ENCODE data around the gene PPP6R3. TPM values are rescaled to one million over a fixed set of nuclear protein-coding genes. Genes with fewer than 3 reads are reported as not detected.

PPP6R3 gene
- total and polyA plus RNA-seq, 2 experiments from 2014 or later = 31.5 to 108 TPM

DNA sequence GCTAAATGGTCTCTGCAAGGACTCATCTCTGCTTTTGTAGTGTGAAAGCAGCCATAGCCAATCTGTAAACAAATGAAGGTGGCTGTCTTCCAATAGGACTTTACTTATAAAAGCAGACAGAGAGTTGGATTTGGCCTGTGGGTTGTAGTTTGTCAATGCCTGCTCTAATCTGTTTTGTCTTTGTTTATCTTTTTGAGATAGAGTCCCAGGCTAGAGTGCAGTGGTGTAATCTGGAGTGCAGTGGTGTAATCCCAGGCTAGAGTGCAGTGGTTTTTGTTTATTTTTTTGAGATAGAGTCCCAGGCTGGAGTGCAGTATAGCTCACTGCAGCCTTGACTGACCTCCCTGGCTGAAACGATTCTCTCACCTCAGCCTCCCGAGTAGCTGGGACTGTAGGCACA lies 8.6 kb downstream of the PPP6R3 start:
- 44% methylated on average over 2 of the region's 2 CpGs for WGBS (ENCODE audit: low lambda C conversion rate, missing lambda C conversion rate)
- Histone ChIP-seq H3K4me1 (ENCODE audit: insufficient read depth) (peaks cover 28% of the 10 kb centered on the region), H4K20me1 (ENCODE audit: insufficient read depth, poor library complexity, severe bottlenecking) (peaks cover 100% of the 10 kb centered on the region)

DNA sequence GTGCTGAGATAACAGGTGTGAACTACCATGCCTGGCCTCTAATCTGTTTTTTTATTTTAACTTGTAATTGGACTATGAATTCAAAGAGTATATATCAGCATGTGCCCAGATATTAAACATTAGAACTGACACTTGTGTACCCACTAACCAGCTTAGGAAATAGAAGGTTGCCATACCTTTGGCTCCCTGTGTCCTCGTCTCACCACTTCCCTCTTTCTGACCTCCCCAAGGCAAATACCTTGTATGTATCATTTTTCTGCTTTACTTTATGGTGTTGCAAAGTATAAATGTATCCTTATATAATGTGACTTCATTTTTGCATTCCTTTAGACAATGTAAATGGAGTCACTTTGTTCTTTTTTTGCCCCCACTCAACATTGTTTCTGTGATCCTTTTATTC lies 9.1 kb downstream of the PPP6R3 start:
- peaks cover 100% of the 10 kb centered on the region for H4K20me1 ChIP-seq (ENCODE audit: insufficient read depth, poor library complexity, severe bottlenecking)
- no peak overlapping the region for H3K27ac ChIP-seq
- no peak for DNase-seq (ENCODE audit: low spot score)
- H3K4me1 ChIP-seq (ENCODE audit: insufficient read depth) = peaks cover 28% of the 10 kb centered on the region
- no peaks in the 10 kb centered on the region for H3K9me3 ChIP-seq (ENCODE audit: low read depth)
- no peak overlapping the region for H2AFZ ChIP-seq
- WGBS (ENCODE audit: low lambda C conversion rate, missing lambda C conversion rate) = 50% methylated on average over 1 of the region's 1 CpG
- no peak for TF ChIP-seq EZH2 (IDR thresholded peaks at IDR 0.05; ENCODE audit: borderline replicate concordance)
- TF ChIP-seq EZH2phosphoT487 (IDR thresholded peaks at IDR 0.05; ENCODE audit: low read depth, severe bottlenecking, unreplicated experiment) = no peak
- H3K4me2 ChIP-seq = no peak overlapping the region
- H3K79me2 ChIP-seq = peaks cover 100% of the 10 kb centered on the region
- no peak overlapping the region for H3K4me3 ChIP-seq
- no peaks in the 10 kb centered on the region for H3K36me3 ChIP-seq (replicated peaks; ENCODE audit: insufficient read depth, low read depth)
- H3K9me2 ChIP-seq (replicated peaks; ENCODE audit: insufficient read depth) = no peaks in the 10 kb centered on the region
- H3K27me3 ChIP-seq = no peaks in the 10 kb centered on the region

More for the DNA sequence above, 8.6 kb downstream of the PPP6R3 start:
- H3K27me3 ChIP-seq = no peaks in the 10 kb centered on the region
- no peak overlapping the region for H3K4me2 ChIP-seq
- peaks cover 100% of the 10 kb centered on the region for H3K79me2 ChIP-seq
- H3K9me2 ChIP-seq (replicated peaks; ENCODE audit: insufficient read depth) = no peaks in the 10 kb centered on the region
- no peak overlapping the region for H2AFZ ChIP-seq
- H3K36me3 ChIP-seq (replicated peaks; ENCODE audit: insufficient read depth, low read depth) = no peaks in the 10 kb centered on the region
- H3K4me3 ChIP-seq = no peak overlapping the region
- no peak overlapping the region for H3K27ac ChIP-seq
- DNase-seq (ENCODE audit: low spot score) = no peak
- no peak for TF ChIP-seq EZH2phosphoT487 (IDR thresholded peaks at IDR 0.05; ENCODE audit: low read depth, severe bottlenecking, unreplicated experiment)
- no peak for TF ChIP-seq EZH2 (IDR thresholded peaks at IDR 0.05; ENCODE audit: borderline replicate concordance)
- TF ChIP-seq, protein P1, sequence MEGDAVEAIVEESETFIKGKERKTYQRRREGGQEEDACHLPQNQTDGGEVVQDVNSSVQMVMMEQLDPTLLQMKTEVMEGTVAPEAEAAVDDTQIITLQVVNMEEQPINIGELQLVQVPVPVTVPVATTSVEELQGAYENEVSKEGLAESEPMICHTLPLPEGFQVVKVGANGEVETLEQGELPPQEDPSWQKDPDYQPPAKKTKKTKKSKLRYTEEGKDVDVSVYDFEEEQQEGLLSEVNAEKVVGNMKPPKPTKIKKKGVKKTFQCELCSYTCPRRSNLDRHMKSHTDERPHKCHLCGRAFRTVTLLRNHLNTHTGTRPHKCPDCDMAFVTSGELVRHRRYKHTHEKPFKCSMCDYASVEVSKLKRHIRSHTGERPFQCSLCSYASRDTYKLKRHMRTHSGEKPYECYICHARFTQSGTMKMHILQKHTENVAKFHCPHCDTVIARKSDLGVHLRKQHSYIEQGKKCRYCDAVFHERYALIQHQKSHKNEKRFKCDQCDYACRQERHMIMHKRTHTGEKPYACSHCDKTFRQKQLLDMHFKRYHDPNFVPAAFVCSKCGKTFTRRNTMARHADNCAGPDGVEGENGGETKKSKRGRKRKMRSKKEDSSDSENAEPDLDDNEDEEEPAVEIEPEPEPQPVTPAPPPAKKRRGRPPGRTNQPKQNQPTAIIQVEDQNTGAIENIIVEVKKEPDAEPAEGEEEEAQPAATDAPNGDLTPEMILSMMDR (IDR thresholded peaks at IDR 0.05; ENCODE audit: poor library complexity) = no peak
- H3K9me3 ChIP-seq (ENCODE audit: low read depth) = no peaks in the 10 kb centered on the region

DNA sequence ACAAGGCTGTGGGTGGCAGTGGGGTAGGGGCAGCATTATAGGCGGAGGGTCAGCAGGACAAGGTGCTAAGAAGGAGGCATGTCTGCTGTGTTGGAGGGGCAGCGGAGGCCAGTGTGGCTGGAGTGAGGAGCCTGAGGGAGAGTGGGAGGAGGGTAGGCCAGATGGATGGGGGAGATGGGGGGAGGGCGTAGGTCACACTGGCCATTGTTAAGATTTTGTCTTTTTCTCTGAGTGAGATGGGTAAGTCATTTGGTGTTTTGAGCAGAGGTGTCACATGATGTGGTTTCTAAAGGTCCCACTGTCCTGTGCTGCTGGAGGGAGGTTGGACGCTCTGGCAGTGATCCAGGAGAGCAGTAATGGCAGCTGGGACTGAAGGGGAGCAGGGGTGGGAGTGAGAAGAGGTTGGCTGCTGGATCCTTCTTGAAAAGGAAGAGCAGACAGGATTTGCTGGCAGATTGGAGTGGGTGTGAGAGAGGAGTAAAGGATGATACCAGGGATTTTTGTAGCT lies 9.8 kb downstream of the PPP6R3 start:
- Histone ChIP-seq H2AFZ (no peak overlapping the region), H3K4me2 (no peak overlapping the region), H3K27me3 (no peaks in the 10 kb centered on the region), H3K4me3 (no peak overlapping the region), H4K20me1 (ENCODE audit: insufficient read depth, poor library complexity, severe bottlenecking) (peaks cover 96% of the 10 kb centered on the region), H3K4me1 (ENCODE audit: insufficient read depth) (peaks cover 25% of the 10 kb centered on the region), H3K27ac (no peak overlapping the region), H3K9me3 (ENCODE audit: low read depth) (no peaks in the 10 kb centered on the region), H3K79me2 (peaks cover 98% of the 10 kb centered on the region), H3K9me2 (replicated peaks; ENCODE audit: insufficient read depth) (no peaks in the 10 kb centered on the region), H3K36me3 (replicated peaks; ENCODE audit: insufficient read depth, low read depth) (no peaks in the 10 kb centered on the region)
- WGBS (ENCODE audit: low lambda C conversion rate, missing lambda C conversion rate) = 93% methylated on average over 4 of the region's 4 CpGs
- DNase-seq (ENCODE audit: low spot score) = no peak
- TF ChIP-seq, protein P1 (IDR thresholded peaks at IDR 0.05; ENCODE audit: poor library complexity) = no peak
- TF ChIP-seq EZH2phosphoT487 (IDR thresholded peaks at IDR 0.05; ENCODE audit: low read depth, severe bottlenecking, unreplicated experiment) = no peak
- no peak for TF ChIP-seq EZH2 (IDR thresholded peaks at IDR 0.05; ENCODE audit: borderline replicate concordance)

DNA sequence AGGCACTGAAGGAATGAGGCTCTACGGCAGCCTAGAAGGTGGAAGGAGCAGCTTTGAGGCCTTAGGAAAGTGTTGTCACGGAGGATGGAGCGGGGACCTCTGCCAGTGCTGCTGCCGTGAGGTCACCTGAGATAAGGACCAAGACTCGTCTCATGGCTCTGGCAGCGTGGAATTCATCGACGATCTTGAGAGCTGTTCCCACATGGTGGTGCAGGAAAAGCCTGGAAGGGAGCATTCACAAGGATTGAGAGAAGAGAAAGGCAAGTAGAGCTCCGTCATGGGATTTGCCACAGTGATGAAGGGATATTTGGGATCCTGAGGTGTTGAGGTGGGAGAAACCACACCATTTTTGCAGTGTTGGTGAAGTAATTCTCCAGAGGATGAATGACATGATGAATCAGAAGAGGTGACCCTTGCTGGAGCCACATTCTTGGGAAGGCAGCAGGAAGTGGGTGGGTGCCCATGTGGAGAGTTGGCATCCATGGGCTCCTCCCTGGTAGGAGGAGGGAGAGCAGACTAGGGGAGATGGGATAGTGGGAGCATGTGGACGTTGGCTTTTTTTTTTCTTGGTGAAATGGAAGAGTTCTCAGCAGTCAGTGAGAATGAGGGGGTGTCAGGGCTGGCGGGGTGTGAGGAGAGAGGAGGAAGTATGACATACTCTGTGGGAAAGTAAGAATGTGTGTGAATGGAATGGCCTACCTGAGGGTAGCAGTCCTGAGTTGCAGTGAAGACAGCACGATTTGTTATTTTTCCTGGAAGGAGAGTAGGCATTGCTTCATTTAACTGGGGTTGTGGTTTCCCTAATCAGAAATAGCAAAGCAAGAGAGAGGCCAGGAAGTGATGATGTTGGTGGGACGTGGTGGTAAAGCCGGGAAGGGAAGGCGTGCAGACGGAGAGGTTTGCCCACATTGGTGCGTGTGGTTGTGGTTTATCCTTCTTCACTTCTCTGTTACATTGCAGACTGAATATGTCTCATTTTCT lies 11.1 kb downstream of the PPP6R3 start:
- DNase-seq (ENCODE audit: low spot score) = no peak
- TF ChIP-seq EZH2phosphoT487 (IDR thresholded peaks at IDR 0.05; ENCODE audit: low read depth, severe bottlenecking, unreplicated experiment) = no peak
- no peak for TF ChIP-seq EZH2 (IDR thresholded peaks at IDR 0.05; ENCODE audit: borderline replicate concordance)
- TF ChIP-seq, protein P1 (IDR thresholded peaks at IDR 0.05; ENCODE audit: poor library complexity) = no peak
- H2AFZ ChIP-seq = no peak overlapping the region
- peaks cover 92% of the 10 kb centered on the region for H3K79me2 ChIP-seq
- peaks cover 17% of the 10 kb centered on the region for H3K4me1 ChIP-seq (ENCODE audit: insufficient read depth)
- no peak overlapping the region for H3K4me2 ChIP-seq
- no peaks in the 10 kb centered on the region for H3K9me3 ChIP-seq (ENCODE audit: low read depth)
- H3K4me3 ChIP-seq = no peak overlapping the region
- no peaks in the 10 kb centered on the region for H3K27me3 ChIP-seq
- H3K27ac ChIP-seq = no peak overlapping the region
- no peaks in the 10 kb centered on the region for H3K9me2 ChIP-seq (replicated peaks; ENCODE audit: insufficient read depth)
- no peaks in the 10 kb centered on the region for H3K36me3 ChIP-seq (replicated peaks; ENCODE audit: insufficient read depth, low read depth)
- WGBS (ENCODE audit: low lambda C conversion rate, missing lambda C conversion rate) = 91% methylated on average over 17 of the region's 17 CpGs
- peaks cover 84% of the 10 kb centered on the region for H4K20me1 ChIP-seq (ENCODE audit: insufficient read depth, poor library complexity, severe bottlenecking)
